ENCODE data around the gene CDA.

The CDA gene

DNA sequence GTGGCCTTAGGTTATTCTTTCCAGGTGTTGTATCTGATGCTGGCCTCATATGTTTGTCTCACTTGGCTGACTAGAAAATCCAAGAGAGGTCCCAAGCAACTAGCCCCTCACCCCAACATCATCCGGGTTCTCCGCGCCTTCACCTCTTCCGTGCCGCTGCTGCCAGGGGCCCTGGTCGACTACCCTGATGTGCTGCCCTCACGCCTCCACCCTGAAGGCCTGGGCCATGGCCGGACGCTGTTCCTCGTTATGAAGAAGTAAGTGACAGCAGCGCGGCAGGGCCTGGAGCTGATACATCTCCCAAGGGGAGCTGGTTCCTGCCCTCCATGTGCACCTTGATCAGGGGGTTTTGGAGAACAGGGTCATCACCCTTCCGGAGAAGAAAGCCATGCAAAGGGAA is 55.5 kb downstream of the CDA start:
- no peak for DNase-seq (ENCODE audit: low spot score)
- TF ChIP-seq, protein P1, sequence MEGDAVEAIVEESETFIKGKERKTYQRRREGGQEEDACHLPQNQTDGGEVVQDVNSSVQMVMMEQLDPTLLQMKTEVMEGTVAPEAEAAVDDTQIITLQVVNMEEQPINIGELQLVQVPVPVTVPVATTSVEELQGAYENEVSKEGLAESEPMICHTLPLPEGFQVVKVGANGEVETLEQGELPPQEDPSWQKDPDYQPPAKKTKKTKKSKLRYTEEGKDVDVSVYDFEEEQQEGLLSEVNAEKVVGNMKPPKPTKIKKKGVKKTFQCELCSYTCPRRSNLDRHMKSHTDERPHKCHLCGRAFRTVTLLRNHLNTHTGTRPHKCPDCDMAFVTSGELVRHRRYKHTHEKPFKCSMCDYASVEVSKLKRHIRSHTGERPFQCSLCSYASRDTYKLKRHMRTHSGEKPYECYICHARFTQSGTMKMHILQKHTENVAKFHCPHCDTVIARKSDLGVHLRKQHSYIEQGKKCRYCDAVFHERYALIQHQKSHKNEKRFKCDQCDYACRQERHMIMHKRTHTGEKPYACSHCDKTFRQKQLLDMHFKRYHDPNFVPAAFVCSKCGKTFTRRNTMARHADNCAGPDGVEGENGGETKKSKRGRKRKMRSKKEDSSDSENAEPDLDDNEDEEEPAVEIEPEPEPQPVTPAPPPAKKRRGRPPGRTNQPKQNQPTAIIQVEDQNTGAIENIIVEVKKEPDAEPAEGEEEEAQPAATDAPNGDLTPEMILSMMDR (IDR thresholded peaks at IDR 0.05; ENCODE audit: poor library complexity, severe bottlenecking): no peak

DNA sequence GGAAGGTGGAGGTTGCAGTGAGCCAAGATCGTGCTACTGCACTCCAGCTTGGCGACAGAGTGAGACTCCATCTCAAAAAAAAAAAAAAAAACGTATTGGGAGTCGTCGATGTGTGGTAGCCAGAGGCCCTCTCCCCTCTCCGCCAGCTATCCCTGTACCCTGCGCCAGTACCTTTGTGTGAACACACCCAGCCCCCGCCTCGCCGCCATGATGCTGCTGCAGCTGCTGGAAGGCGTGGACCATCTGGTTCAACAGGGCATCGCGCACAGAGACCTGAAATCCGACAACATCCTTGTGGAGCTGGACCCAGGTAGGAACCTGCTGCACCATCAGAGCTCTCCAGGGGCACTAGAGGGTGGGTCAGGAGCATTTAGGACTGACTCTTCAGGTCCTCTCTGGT is 56.5 kb downstream of the CDA start:
- Histone ChIP-seq H3K4me1 (ENCODE audit: insufficient read depth, poor library complexity, severe bottlenecking) (no peaks in the 10 kb centered on the region), H3K4me3 (ENCODE audit: severe bottlenecking) (no peak overlapping the region), H3K27me3 (ENCODE audit: insufficient read depth, poor library complexity, severe bottlenecking) (no peaks in the 10 kb centered on the region), H3K36me3 (ENCODE audit: low read depth) (peaks cover 20% of the 10 kb centered on the region), H3K9me3 (ENCODE audit: severe bottlenecking) (no peaks in the 10 kb centered on the region), H3K27ac (ENCODE audit: poor library complexity, severe bottlenecking) (no peak overlapping the region)
- TF ChIP-seq, protein P1 (IDR thresholded peaks at IDR 0.05; ENCODE audit: poor library complexity, severe bottlenecking): no peak
- DNase-seq (ENCODE audit: low spot score) (no peak), ATAC-seq (ENCODE audit: low read depth) (no peak)

More for the DNA sequence above, 55.5 kb downstream of the CDA start:
- Histone ChIP-seq H3K27me3 (ENCODE audit: insufficient read depth, poor library complexity, severe bottlenecking) (no peaks in the 10 kb centered on the region), H3K9me3 (ENCODE audit: severe bottlenecking) (no peaks in the 10 kb centered on the region), H3K4me1 (ENCODE audit: insufficient read depth, poor library complexity, severe bottlenecking) (no peaks in the 10 kb centered on the region), H3K4me3 (ENCODE audit: severe bottlenecking) (no peak overlapping the region), H3K27ac (ENCODE audit: poor library complexity, severe bottlenecking) (no peak overlapping the region), H3K36me3 (ENCODE audit: low read depth) (peaks cover 18% of the 10 kb centered on the region)
- no peak for ATAC-seq (ENCODE audit: low read depth)

DNA sequence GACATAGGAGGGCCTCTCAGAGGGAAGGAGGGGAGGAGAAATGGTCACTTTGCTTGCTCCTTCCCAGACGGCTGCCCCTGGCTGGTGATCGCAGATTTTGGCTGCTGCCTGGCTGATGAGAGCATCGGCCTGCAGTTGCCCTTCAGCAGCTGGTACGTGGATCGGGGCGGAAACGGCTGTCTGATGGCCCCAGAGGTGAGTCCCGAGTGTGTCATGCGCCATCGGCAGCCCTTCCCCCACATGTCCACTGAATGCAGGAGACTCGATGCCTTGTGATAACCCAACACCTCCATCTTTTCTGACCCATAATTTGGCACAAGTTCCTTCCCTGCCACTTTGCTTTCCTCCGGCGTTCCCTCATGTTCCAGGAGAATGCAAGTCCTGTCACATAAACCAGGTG is 59.5 kb downstream of the CDA start:
- no peak for DNase-seq (ENCODE audit: low spot score)
- no peak for ATAC-seq (ENCODE audit: low read depth)

DNA sequence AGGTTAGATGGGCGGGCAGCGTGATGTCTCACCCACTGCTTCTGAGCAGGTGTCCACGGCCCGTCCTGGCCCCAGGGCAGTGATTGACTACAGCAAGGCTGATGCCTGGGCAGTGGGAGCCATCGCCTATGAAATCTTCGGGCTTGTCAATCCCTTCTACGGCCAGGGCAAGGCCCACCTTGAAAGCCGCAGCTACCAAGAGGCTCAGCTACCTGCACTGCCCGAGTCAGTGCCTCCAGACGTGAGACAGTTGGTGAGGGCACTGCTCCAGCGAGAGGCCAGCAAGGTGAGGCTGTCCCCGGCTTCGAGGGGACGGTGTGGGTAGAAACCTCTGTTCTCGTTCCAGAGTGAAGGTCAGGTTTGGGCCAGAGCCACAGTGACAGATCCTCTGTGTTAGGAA is 60.0 kb downstream of the CDA start:
- DNase-seq (ENCODE audit: low spot score): no peak
- peaks cover 51% of the 10 kb centered on the region for H3K36me3 ChIP-seq (ENCODE audit: low read depth)

More for the DNA sequence above, 59.5 kb downstream of the CDA start:
- Histone ChIP-seq H3K9me3 (ENCODE audit: severe bottlenecking) (no peaks in the 10 kb centered on the region), H3K36me3 (ENCODE audit: low read depth) (peaks cover 48% of the 10 kb centered on the region), H3K4me1 (ENCODE audit: insufficient read depth, poor library complexity, severe bottlenecking) (no peaks in the 10 kb centered on the region), H3K27me3 (ENCODE audit: insufficient read depth, poor library complexity, severe bottlenecking) (no peaks in the 10 kb centered on the region), H3K27ac (ENCODE audit: poor library complexity, severe bottlenecking) (no peak overlapping the region), H3K4me3 (ENCODE audit: severe bottlenecking) (no peak overlapping the region)
- TF ChIP-seq, protein P1 (IDR thresholded peaks at IDR 0.05; ENCODE audit: poor library complexity, severe bottlenecking): no peak

DNA sequence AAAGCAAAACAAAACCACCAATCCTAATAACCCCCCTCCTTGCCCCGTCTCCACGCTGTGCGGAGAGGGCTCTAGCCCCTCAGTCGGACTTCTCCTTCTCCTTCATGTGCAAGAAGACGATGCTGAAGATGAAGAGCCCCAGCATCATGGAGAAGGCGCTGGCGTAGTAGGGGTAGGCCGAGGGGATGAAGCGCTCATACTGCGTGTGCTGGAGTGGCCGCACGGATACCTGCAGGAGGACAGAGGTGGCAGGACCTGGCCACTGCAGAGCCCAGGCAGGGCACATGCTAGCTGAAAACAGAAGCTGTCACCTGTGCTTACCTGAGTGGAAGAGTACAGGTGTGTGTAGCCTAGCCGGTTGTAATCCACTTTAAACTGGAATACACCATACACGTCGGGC is 63.4 kb downstream of the CDA start:
- TF ChIP-seq, protein P1 (IDR thresholded peaks at IDR 0.05; ENCODE audit: poor library complexity, severe bottlenecking): no peak
- Histone ChIP-seq H3K36me3 (ENCODE audit: low read depth) (peaks cover 77% of the 10 kb centered on the region), H3K9me3 (ENCODE audit: severe bottlenecking) (no peaks in the 10 kb centered on the region), H3K27me3 (ENCODE audit: insufficient read depth, poor library complexity, severe bottlenecking) (no peaks in the 10 kb centered on the region), H3K4me3 (ENCODE audit: severe bottlenecking) (no peak overlapping the region), H3K27ac (ENCODE audit: poor library complexity, severe bottlenecking) (no peak overlapping the region), H3K4me1 (ENCODE audit: insufficient read depth, poor library complexity, severe bottlenecking) (no peaks in the 10 kb centered on the region)
- DNase-seq (ENCODE audit: low spot score) (no peak), ATAC-seq (ENCODE audit: low read depth) (no peak)

More for the DNA sequence above, 60.0 kb downstream of the CDA start:
- ATAC-seq (ENCODE audit: low read depth): no peak
- Histone ChIP-seq H3K4me3 (ENCODE audit: severe bottlenecking) (no peak overlapping the region), H3K9me3 (ENCODE audit: severe bottlenecking) (no peaks in the 10 kb centered on the region), H3K27me3 (ENCODE audit: insufficient read depth, poor library complexity, severe bottlenecking) (no peaks in the 10 kb centered on the region), H3K27ac (ENCODE audit: poor library complexity, severe bottlenecking) (no peak overlapping the region), H3K4me1 (ENCODE audit: insufficient read depth, poor library complexity, severe bottlenecking) (no peaks in the 10 kb centered on the region)
- TF ChIP-seq, protein P1 (IDR thresholded peaks at IDR 0.05; ENCODE audit: poor library complexity, severe bottlenecking): no peak
